H1 (cell line): ENCODE measurements around the gene SFTPB. TPM values are rescaled to one million over a fixed set of nuclear protein-coding genes. Genes with fewer than 3 reads are reported as not detected.

ENCODE experiments used
- ATF2 ChIP-seq: IDR thresholded peaks from 2 replicates; pipeline ENCODE4 v1.6.1; 2012; ENCODE audit warnings: low read length, inconsistent platforms
- HDAC2 ChIP-seq, 2 experiments: fragments of 300-600 bp in 1 of 2; sonication (generic) in 1 of 2; IDR thresholded peaks; 2 replicates each; pipeline ENCODE4 v1.6.1; 2011 to 2012; ENCODE audit warnings: low read depth in 2 of 2, low read length in 2 of 2, mild to moderate bottlenecking in 2 of 2, moderate library complexity in 2 of 2, borderline replicate concordance in 1 of 2, inconsistent platforms in 1 of 2
- JUND ChIP-seq: IDR thresholded peaks from 2 replicates; pipeline ENCODE4 v1.6.1; 2011; ENCODE audit warnings: mild to moderate bottlenecking, improper control_type of control experiment, low read length
- SP2 ChIP-seq: IDR thresholded peaks from 2 replicates; pipeline ENCODE4 v1.6.1; 2012; ENCODE audit warnings: mild to moderate bottlenecking, low read length, inconsistent platforms
- TAF7 ChIP-seq: optimal IDR thresholded peaks from 2 replicates; pipeline ENCODE3; 2011; ENCODE audit warnings: low read depth, mild to moderate bottlenecking, inconsistent platforms, low read length, moderate library complexity, borderline replicate concordance
- TBP ChIP-seq: IDR thresholded peaks from 2 replicates; pipeline ENCODE4 v1.6.1; 2011; ENCODE audit warnings: low read depth, low read length, improper control_type of control experiment
- polyA plus RNA-seq, 7 experiments: library from polyadenylated mRNA; depleted of rRNA in 3 of 7; stranded (reverse) in 5 of 7; unstranded in 2 of 7; fragments of >200 nt in 5 of 7; fragments of 200-250 nt in 2 of 7; gene quantifications; 1 replicate in 5 of 7; 2 replicates in 1 of 7; 4 replicates in 1 of 7; pipeline versions ENCODE4 v1.2.1 to v1.2.3, GENCODE V29; 2011 to 2013; ENCODE audit warnings: missing spikeins in 2 of 7, mixed read lengths in 2 of 7
- total RNA-seq: library from RNA; stranded (reverse); fragmentation: NEBNext Ultra II Directional; extraction: Animal tissue kit (Norgen Biotek cat#: 25700); gene quantifications from 2 replicates; pipeline ENCODE4 v1.2.1, GENCODE V29; 2021

SFTPB gene
- total and polyA plus RNA-seq, 2 of the 8 experiments (the other 6 are each of a cell fraction or from before 2014, with no cell fraction given): not detected

GRCh38 chr2:85652056-85652455 lies 15.9 kb downstream of the SFTPB start (continued):
- TF ChIP-seq SP2 (no peak), TBP (no peak), HDAC2 (IDR thresholded peaks at IDR 0.05; ENCODE audit: borderline replicate concordance in 1 of 2, low read depth in 2 of 2, low read length in 2 of 2) (no peak), JUND (no peak), ATF2 (no peak), TAF7 (no peak)
